PC-3 (cell line): Measurements from ENCODE around the gene NPSR1. TPM values are rescaled to one million over a fixed set of nuclear protein-coding genes. Genes with fewer than 3 reads are reported as not detected.

Experiments
- ATAC-seq: fragments of 200-7000 bp; cut with Tn5 transposase; 2 replicates; pipeline ENCODE4 v1.9.1; 2020; ENCODE audit warnings: mild to moderate bottlenecking, moderate library complexity
- BruUV-seq: library from RNA; stranded (reverse); fragments of 400-500 nt; replicated peaks from 2 replicates; lab custom pipeline; 2021; lab: Mats Ljungman, UMichigan
- CTCF ChIA-PET: fragments of 300-600 bp; sonication (Branson Sonifier 250); formaldehyde crosslinking; loops from one replicate; lab custom pipeline; 2022; ENCODE audit warnings: antibody characterized with exemption; lab: Charles Lee
- POLR2A ChIA-PET: fragments of 300-600 bp; sonication (Branson Sonifier 250); formaldehyde crosslinking; loops from one replicate; lab custom pipeline; 2022; ENCODE audit warnings: antibody characterized with exemption; ENCODE audit not compliant: unreplicated experiment; lab: Charles Lee
- DNase-seq: peaks from one replicate; pipeline ENCODE4 v3.0.0-alpha.2; 2015
- H2AFZ ChIP-seq: fragments of 300-600 bp; sonication (generic); 2 replicates; pipeline ENCODE4 v1.6.0; 2016; ENCODE audit warnings: antibody characterized with exemption, low read length
- H3F3A ChIP-seq: fragments of 300-600 bp; sonication (generic); one replicate; pipeline ENCODE4 v1.6.0; 2017; ENCODE audit warnings: antibody characterized with exemption, low read length, control low read depth, mild to moderate bottlenecking; ENCODE audit not compliant: unreplicated experiment
- H3K27ac ChIP-seq: fragments of 300-600 bp; sonication (generic); 2 replicates; pipeline ENCODE4 v1.5.1; 2016; ENCODE audit warnings: mild to moderate bottlenecking, low read length
- H3K27me3 ChIP-seq: fragments of 300-600 bp; sonication (generic); 2 replicates; pipeline ENCODE4 v1.6.1; 2016; ENCODE audit warnings: low read length, mixed read lengths
- H3K36me3 ChIP-seq: fragments of 300-600 bp; sonication (generic); 2 replicates; pipeline ENCODE4 v1.6.1; 2016; ENCODE audit warnings: low read depth, mixed run types, low read length, mixed read lengths
- H3K4me1 ChIP-seq: fragments of 300-600 bp; sonication (generic); 2 replicates; pipeline ENCODE4 v1.5.1; 2016; ENCODE audit warnings: low read length; ENCODE audit not compliant: insufficient read depth
- H3K4me2 ChIP-seq: fragments of 300-600 bp; sonication (generic); 2 replicates; pipeline ENCODE4 v1.6.0; 2016; ENCODE audit warnings: low read length
- H3K4me3 ChIP-seq: fragments of 300-600 bp; sonication (generic); 2 replicates; pipeline ENCODE4 v1.5.1; 2016; ENCODE audit warnings: mild to moderate bottlenecking, low read length, mixed read lengths
- H3K79me2 ChIP-seq: fragments of 300-600 bp; sonication (generic); 2 replicates; pipeline ENCODE4 v1.6.1; 2017; ENCODE audit warnings: low read length, mixed read lengths
- H3K9ac ChIP-seq: fragments of 300-600 bp; sonication (generic); 2 replicates; pipeline ENCODE4 v1.6.0; 2016; ENCODE audit warnings: mild to moderate bottlenecking, low read length
- H3K9me2 ChIP-seq: fragments of 300-600 bp; sonication (generic); replicated peaks from 2 replicates; pipeline ENCODE4 v1.6.1; 2016; ENCODE audit warnings: mixed run types, low read length, mixed read lengths
- H3K9me3 ChIP-seq: fragments of 300-600 bp; sonication (generic); 2 replicates; pipeline ENCODE4 v1.6.1; 2016; ENCODE audit warnings: low read length, mixed read lengths
- H4K20me1 ChIP-seq: fragments of 300-600 bp; sonication (generic); 2 replicates; pipeline ENCODE4 v1.6.1; 2016; ENCODE audit warnings: low read length, mixed read lengths
- CTCF ChIP-seq: fragments of 300-600 bp; sonication (generic); conservative IDR thresholded peaks from 2 replicates; pipeline ENCODE4 v1.5.1; 2017; ENCODE audit warnings: antibody characterized with exemption, low read depth, mild to moderate bottlenecking, low read length
- EZH2 ChIP-seq: fragments of 300-600 bp; sonication (generic); IDR thresholded peaks from one replicate; pipeline ENCODE4 v1.6.1; 2017; ENCODE audit warnings: antibody characterized with exemption, mild to moderate bottlenecking, low read length; ENCODE audit not compliant: unreplicated experiment
- EZH2phosphoT487 ChIP-seq: fragments of 300-600 bp; sonication (generic); IDR thresholded peaks from 2 replicates; pipeline ENCODE4 v1.6.1; 2018; ENCODE audit warnings: mild to moderate bottlenecking, antibody characterized with exemption, low read length, borderline replicate concordance
- intact Hi-C: fragments of 100-400 bp; cut with micrococcal nuclease; formaldehyde crosslinking; loops from 2 replicates; pipeline ENCODE4 v1.9.0; 2023
- total RNA-seq: library from RNA; depleted of rRNA; stranded (reverse); fragments of >200 nt; gene quantifications from 2 replicates; pipeline ENCODE4 v1.2.3, GENCODE V29; 2014

NPSR1 gene
- total RNA-seq, 1 experiment from 2014 or later: not detected

- Histone ChIP-seq H3K4me2 (no peak overlapping the region), H3K36me3 (no peaks in the 10 kb centered on the region), H3K9ac (no peak overlapping the region), H3K9me2 (no peaks in the 10 kb centered on the region), H3K4me3 (no peak overlapping the region), H3K27me3 (no peaks in the 10 kb centered on the region), H3K27ac (no peak overlapping the region), H4K20me1 (no peaks in the 10 kb centered on the region), H3K4me1 (no peaks in the 10 kb centered on the region), H3K79me2 (no peaks in the 10 kb centered on the region), H3K9me3 (no peaks in the 10 kb centered on the region), H2AFZ (no peak overlapping the region), H3F3A (no peaks in the 10 kb centered on the region)
- intact Hi-C loops: no loop called here
- CTCF ChIA-PET: interaction anchor here (0.5 kb wide), 1 partner anchor 279 kb away, joined by 5 read pairs; no protein-coding TSS in a partner anchor
- TF ChIP-seq CTCF (no peak), EZH2phosphoT487 (no peak), EZH2 (no peak)
- no peak for ATAC-seq
- POLR2A ChIA-PET: no interaction called here
- BruUV-seq: no TSS peak
- no peak for DNase-seq
Observed at GRCh38 chr7:34756025-34756437, 98.0 kb downstream of the NPSR1 start.

GRCh38 chr7:34756691-34757090, 98.7 kb downstream of the NPSR1 start:
- Histone ChIP-seq H3K79me2 (no peaks in the 10 kb centered on the region), H3K4me3 (no peak overlapping the region), H3K27ac (no peak overlapping the region), H2AFZ (no peak overlapping the region), H4K20me1 (no peaks in the 10 kb centered on the region), H3K9me2 (no peaks in the 10 kb centered on the region), H3K4me2 (no peak overlapping the region), H3K9ac (no peak overlapping the region), H3K4me1 (no peaks in the 10 kb centered on the region), H3K36me3 (no peaks in the 10 kb centered on the region), H3K9me3 (no peaks in the 10 kb centered on the region), H3F3A (no peaks in the 10 kb centered on the region), H3K27me3 (no peaks in the 10 kb centered on the region)
- ChIA-PET CTCF (no interaction called here), POLR2A (no interaction called here)
- BruUV-seq: no TSS peak
- intact Hi-C loops: no loop called here
- ATAC-seq (no peak), DNase-seq (no peak)
- TF ChIP-seq CTCF: no peak
- no peak for TF ChIP-seq EZH2
- no peak for TF ChIP-seq EZH2phosphoT487

GRCh38 chr7:34757570-34758110, 99.6 kb downstream of the NPSR1 start:
- no peak overlapping the region for H3K4me3 ChIP-seq
- intact Hi-C loops: no loop called here
- BruUV-seq: no TSS peak
- CTCF ChIA-PET: interaction anchor here (0.5 kb wide), 1 partner anchor 238 kb away, joined by 3 read pairs; no protein-coding TSS in a partner anchor
- no peaks in the 10 kb centered on the region for H3K9me3 ChIP-seq
- H3K27me3 ChIP-seq: no peaks in the 10 kb centered on the region
- no peaks in the 10 kb centered on the region for H3F3A ChIP-seq
- no peaks in the 10 kb centered on the region for H3K79me2 ChIP-seq
- no peak overlapping the region for H3K4me2 ChIP-seq
- DNase-seq (no peak), ATAC-seq (no peak)
- H3K9me2 ChIP-seq: no peaks in the 10 kb centered on the region
- H2AFZ ChIP-seq: no peak overlapping the region
- H3K36me3 ChIP-seq: no peaks in the 10 kb centered on the region
- no peak overlapping the region for H3K9ac ChIP-seq
- no peaks in the 10 kb centered on the region for H4K20me1 ChIP-seq
- POLR2A ChIA-PET: no interaction called here
- TF ChIP-seq CTCF: no peak
- no peak overlapping the region for H3K27ac ChIP-seq
- peaks cover 3% of the 10 kb centered on the region for H3K4me1 ChIP-seq
